H1 (cell line): Measurements from ENCODE around the gene SF3A2. TPM values are rescaled to one million over a fixed set of nuclear protein-coding genes. Genes with fewer than 3 reads are reported as not detected.

Source experiments
- CEBPB ChIP-seq: IDR thresholded peaks from 2 replicates; pipeline ENCODE4 v1.6.1; 2012; ENCODE audit warnings: low read depth, low read length
- FOSL1 ChIP-seq: IDR thresholded peaks from 2 replicates; pipeline ENCODE4 v1.6.1; 2011; ENCODE audit warnings: mild to moderate bottlenecking, low read depth, low read length, moderate library complexity; ENCODE audit not compliant: insufficient read depth
- KDM5A ChIP-seq: fragments of 200-600 bp; IDR thresholded peaks from 2 replicates; pipeline ENCODE4 v1.7.1; 2012; ENCODE audit warnings: mild to moderate bottlenecking, low read length, inconsistent platforms, mixed read lengths
- MAFK ChIP-seq: IDR thresholded peaks from 2 replicates; pipeline ENCODE4 v1.6.1; 2012; ENCODE audit warnings: low read depth, mild to moderate bottlenecking, improper control_type of control experiment, low read length
- PHF8 ChIP-seq: fragments of 200-600 bp; sonication (generic); conservative IDR thresholded peaks from 2 replicates; pipeline ENCODE4 v1.7.1; 2012; ENCODE audit warnings: low read depth, mild to moderate bottlenecking, inconsistent platforms, low read length, moderate library complexity
- POLR2AphosphoS5 ChIP-seq: IDR thresholded peaks from 2 replicates; pipeline ENCODE4 v1.6.1; 2011; ENCODE audit warnings: low read depth, low read length
- SAP30 ChIP-seq: fragments of 300-600 bp; sonication (generic); IDR thresholded peaks from 2 replicates; pipeline ENCODE4 v1.7.1; 2012; ENCODE audit warnings: low read length, moderate library complexity, mild to moderate bottlenecking, inconsistent platforms; ENCODE audit not compliant: insufficient read depth, insufficient replicate concordance
- SIN3A ChIP-seq, 2 experiments: IDR thresholded peaks in 1 of 2; conservative IDR thresholded peaks in 1 of 2; 2 replicates each; pipeline ENCODE4 v1.6.1; 2011 to 2012; ENCODE audit warnings: low read length in 2 of 2, improper control_type of control experiment in 1 of 2, low read depth in 1 of 2, mild to moderate bottlenecking in 1 of 2
- TBP ChIP-seq: IDR thresholded peaks from 2 replicates; pipeline ENCODE4 v1.6.1; 2011; ENCODE audit warnings: low read depth, low read length, improper control_type of control experiment
- polyA plus RNA-seq, 7 experiments: library from polyadenylated mRNA; depleted of rRNA in 3 of 7; stranded (reverse) in 5 of 7; unstranded in 2 of 7; fragments of >200 nt in 5 of 7; fragments of 200-250 nt in 2 of 7; gene quantifications; 1 replicate in 5 of 7; 2 replicates in 1 of 7; 4 replicates in 1 of 7; pipeline versions ENCODE4 v1.2.1 to v1.2.3, GENCODE V29; 2011 to 2013; ENCODE audit warnings: missing spikeins in 2 of 7, mixed read lengths in 2 of 7
- total RNA-seq: library from RNA; stranded (reverse); fragmentation: NEBNext Ultra II Directional; extraction: Animal tissue kit (Norgen Biotek cat#: 25700); gene quantifications from 2 replicates; pipeline ENCODE4 v1.2.1, GENCODE V29; 2021
- TF ChIP-seq, protein P1 (sequence below): fragments of 300-600 bp; sonication (generic); IDR thresholded peaks from 2 replicates; pipeline ENCODE4 v1.7.1; 2012; ENCODE audit warnings: low read length, moderate library complexity, mild to moderate bottlenecking, inconsistent platforms; ENCODE audit not compliant: insufficient replicate concordance

SF3A2 gene
- total and polyA plus RNA-seq, 2 of the 8 experiments (the other 6 are each of a cell fraction or from before 2014, with no cell fraction given): 15.3 to 146 TPM

DNA sequence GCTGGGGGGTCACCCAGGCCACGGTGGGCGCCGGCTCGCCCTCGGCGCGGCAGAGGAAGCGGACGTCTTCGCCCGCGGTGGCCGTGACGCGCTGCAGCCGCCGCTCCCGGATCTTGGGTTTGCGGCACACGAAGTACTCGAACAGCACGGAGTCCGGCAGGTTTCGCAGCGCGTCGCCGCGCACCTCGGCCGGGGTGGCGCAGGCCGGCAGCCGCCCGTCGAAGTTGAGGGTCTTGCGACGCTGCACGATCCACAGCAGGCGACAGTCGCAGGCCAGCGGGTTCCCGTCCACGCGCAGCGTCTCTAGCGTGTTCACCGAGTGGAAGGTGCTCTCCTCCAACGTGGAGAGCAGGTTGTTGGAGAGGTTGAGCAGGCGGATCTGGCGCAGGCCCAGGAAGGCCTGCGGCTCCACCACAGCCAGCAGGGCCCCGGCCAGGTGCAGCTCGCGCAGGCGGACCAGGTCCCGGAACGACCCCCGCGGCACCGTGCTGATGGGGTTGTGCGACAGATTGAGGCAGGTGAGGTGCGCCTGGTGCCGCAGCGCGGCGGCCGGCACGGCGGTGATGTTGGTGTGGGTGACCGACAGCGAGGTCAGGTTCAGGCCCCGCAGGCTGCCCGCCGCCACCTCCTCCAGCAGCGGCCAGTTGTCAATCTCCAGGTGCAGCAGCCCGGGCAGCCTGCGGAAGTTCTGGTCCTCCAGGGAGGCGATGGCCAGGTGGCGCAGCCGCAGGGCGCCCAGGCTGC lies 54.0 kb downstream of the SF3A2 start (continued):
- TF ChIP-seq, protein P1, sequence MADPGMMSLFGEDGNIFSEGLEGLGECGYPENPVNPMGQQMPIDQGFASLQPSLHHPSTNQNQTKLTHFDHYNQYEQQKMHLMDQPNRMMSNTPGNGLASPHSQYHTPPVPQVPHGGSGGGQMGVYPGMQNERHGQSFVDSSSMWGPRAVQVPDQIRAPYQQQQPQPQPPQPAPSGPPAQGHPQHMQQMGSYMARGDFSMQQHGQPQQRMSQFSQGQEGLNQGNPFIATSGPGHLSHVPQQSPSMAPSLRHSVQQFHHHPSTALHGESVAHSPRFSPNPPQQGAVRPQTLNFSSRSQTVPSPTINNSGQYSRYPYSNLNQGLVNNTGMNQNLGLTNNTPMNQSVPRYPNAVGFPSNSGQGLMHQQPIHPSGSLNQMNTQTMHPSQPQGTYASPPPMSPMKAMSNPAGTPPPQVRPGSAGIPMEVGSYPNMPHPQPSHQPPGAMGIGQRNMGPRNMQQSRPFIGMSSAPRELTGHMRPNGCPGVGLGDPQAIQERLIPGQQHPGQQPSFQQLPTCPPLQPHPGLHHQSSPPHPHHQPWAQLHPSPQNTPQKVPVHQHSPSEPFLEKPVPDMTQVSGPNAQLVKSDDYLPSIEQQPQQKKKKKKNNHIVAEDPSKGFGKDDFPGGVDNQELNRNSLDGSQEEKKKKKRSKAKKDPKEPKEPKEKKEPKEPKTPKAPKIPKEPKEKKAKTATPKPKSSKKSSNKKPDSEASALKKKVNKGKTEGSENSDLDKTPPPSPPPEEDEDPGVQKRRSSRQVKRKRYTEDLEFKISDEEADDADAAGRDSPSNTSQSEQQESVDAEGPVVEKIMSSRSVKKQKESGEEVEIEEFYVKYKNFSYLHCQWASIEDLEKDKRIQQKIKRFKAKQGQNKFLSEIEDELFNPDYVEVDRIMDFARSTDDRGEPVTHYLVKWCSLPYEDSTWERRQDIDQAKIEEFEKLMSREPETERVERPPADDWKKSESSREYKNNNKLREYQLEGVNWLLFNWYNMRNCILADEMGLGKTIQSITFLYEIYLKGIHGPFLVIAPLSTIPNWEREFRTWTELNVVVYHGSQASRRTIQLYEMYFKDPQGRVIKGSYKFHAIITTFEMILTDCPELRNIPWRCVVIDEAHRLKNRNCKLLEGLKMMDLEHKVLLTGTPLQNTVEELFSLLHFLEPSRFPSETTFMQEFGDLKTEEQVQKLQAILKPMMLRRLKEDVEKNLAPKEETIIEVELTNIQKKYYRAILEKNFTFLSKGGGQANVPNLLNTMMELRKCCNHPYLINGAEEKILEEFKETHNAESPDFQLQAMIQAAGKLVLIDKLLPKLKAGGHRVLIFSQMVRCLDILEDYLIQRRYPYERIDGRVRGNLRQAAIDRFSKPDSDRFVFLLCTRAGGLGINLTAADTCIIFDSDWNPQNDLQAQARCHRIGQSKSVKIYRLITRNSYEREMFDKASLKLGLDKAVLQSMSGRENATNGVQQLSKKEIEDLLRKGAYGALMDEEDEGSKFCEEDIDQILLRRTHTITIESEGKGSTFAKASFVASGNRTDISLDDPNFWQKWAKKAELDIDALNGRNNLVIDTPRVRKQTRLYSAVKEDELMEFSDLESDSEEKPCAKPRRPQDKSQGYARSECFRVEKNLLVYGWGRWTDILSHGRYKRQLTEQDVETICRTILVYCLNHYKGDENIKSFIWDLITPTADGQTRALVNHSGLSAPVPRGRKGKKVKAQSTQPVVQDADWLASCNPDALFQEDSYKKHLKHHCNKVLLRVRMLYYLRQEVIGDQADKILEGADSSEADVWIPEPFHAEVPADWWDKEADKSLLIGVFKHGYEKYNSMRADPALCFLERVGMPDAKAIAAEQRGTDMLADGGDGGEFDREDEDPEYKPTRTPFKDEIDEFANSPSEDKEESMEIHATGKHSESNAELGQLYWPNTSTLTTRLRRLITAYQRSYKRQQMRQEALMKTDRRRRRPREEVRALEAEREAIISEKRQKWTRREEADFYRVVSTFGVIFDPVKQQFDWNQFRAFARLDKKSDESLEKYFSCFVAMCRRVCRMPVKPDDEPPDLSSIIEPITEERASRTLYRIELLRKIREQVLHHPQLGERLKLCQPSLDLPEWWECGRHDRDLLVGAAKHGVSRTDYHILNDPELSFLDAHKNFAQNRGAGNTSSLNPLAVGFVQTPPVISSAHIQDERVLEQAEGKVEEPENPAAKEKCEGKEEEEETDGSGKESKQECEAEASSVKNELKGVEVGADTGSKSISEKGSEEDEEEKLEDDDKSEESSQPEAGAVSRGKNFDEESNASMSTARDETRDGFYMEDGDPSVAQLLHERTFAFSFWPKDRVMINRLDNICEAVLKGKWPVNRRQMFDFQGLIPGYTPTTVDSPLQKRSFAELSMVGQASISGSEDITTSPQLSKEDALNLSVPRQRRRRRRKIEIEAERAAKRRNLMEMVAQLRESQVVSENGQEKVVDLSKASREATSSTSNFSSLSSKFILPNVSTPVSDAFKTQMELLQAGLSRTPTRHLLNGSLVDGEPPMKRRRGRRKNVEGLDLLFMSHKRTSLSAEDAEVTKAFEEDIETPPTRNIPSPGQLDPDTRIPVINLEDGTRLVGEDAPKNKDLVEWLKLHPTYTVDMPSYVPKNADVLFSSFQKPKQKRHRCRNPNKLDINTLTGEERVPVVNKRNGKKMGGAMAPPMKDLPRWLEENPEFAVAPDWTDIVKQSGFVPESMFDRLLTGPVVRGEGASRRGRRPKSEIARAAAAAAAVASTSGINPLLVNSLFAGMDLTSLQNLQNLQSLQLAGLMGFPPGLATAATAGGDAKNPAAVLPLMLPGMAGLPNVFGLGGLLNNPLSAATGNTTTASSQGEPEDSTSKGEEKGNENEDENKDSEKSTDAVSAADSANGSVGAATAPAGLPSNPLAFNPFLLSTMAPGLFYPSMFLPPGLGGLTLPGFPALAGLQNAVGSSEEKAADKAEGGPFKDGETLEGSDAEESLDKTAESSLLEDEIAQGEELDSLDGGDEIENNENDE: no peak
- TF ChIP-seq SAP30 (no peak), TBP (no peak), KDM5A (no peak), MAFK (no peak), SIN3A (conservative IDR thresholded peaks at IDR 0.05 in 1 of 2, IDR thresholded peaks at IDR 0.05 in 1 of 2; ENCODE audit: low read depth in 1 of 2, low read length in 2 of 2) (no peak), POLR2AphosphoS5 (no peak), PHF8 (no peak), FOSL1 (no peak), CEBPB (no peak)
